GM18517 (cell line): ENCODE data around the gene PRRC2C.
A peak's percentile ranks its signal among the peaks of the same experiment; 100 is the strongest.
"Not testable (repeated sequence)": the region's sequence is repeated elsewhere in the genome, so short reads cannot be mapped to it uniquely, and the experiment has no call there.

ENCODE experiments used
- ATAC-seq: cut with Tn5 transposase; IDR thresholded peaks from one replicate; pipeline ENCODE4 v1.9.1; 2021; ENCODE audit warnings: mild to moderate bottlenecking, moderate library complexity; ENCODE audit not compliant: unreplicated experiment

PRRC2C gene

GRCh38 chr1:171485375-171486047, at the start of gene PRRC2C:
PRRC2C (plus strand) TSS chr1:171485530; CDS start chr1:171512089, 26,559 bp downstream.
- ATAC-seq: peak; percentile 95

- no peak for ATAC-seq
Measured at GRCh38 chr1:171438441-171438840, 46.9 kb upstream of the PRRC2C start.

GRCh38 chr1:171440201-171440600, 45.1 kb upstream of the PRRC2C start:
- not testable (repeated sequence) for ATAC-seq

GRCh38 chr1:171441278-171441895, 43.9 kb upstream of the PRRC2C start:
- not testable (repeated sequence) for ATAC-seq

GRCh38 chr1:171446386-171446785, 38.9 kb upstream of the PRRC2C start:
- no peak for ATAC-seq

- ATAC-seq: no peak
Measured at GRCh38 chr1:171455967-171456366, 29.4 kb upstream of the PRRC2C start.

GRCh38 chr1:171457412-171457811, 27.9 kb upstream of the PRRC2C start:
- no peak for ATAC-seq

GRCh38 chr1:171460018-171460620, 25.2 kb upstream of the PRRC2C start:
- no peak for ATAC-seq

GRCh38 chr1:171467626-171468025, 17.7 kb upstream of the PRRC2C start:
- ATAC-seq: no peak

- no peak for ATAC-seq
Measured at GRCh38 chr1:171468120-171468750, 17.1 kb upstream of the PRRC2C start.

- no peak for ATAC-seq
Measured at GRCh38 chr1:171470726-171471125, 14.6 kb upstream of the PRRC2C start.

GRCh38 chr1:171472183-171472647, 13.1 kb upstream of the PRRC2C start:
- ATAC-seq: peak; percentile 50

GRCh38 chr1:171476829-171477228, 8.5 kb upstream of the PRRC2C start:
- ATAC-seq: no peak

- ATAC-seq: no peak
Measured at GRCh38 chr1:171477804-171478203, 7.5 kb upstream of the PRRC2C start.

- no peak for ATAC-seq
Measured at GRCh38 chr1:171480035-171480434, 5.3 kb upstream of the PRRC2C start.

GRCh38 chr1:171484760-171485374, 463 bp upstream of the PRRC2C start:
- peak; percentile 67 for ATAC-seq

- ATAC-seq: peak; percentile 39
Measured at GRCh38 chr1:171486048-171486519, 754 bp downstream of the PRRC2C start.

GRCh38 chr1:171487038-171487437, 1.7 kb downstream of the PRRC2C start:
- ATAC-seq: no peak

GRCh38 chr1:171488190-171488929, 3.0 kb downstream of the PRRC2C start:
- no peak for ATAC-seq

GRCh38 chr1:171494076-171494475, 8.7 kb downstream of the PRRC2C start:
- ATAC-seq: no peak
